ENCODE measurements around the gene ZBTB45. TPM values are rescaled to one million over a fixed set of nuclear protein-coding genes. Genes with fewer than 3 reads are reported as not detected.

Gene ZBTB45
- total RNA-seq, 1 donor, result 4.7 TPM

GRCh38 chr19:58548859-58549663, 29.5 kb upstream of the ZBTB45 start:
- no peak for TF ChIP-seq CTCF (IDR thresholded peaks at IDR 0.05; ENCODE audit: insufficient read depth, low read depth, low read length)
- DNase-seq (ENCODE audit: low read depth), result no peak
- H3K4me3 ChIP-seq (ENCODE audit: low read depth, low read length), result no peak overlapping the region

GRCh38 chr19:58547323-58548312, 28.0 kb upstream of the ZBTB45 start:
- H3K4me3 ChIP-seq (ENCODE audit: low read depth, low read length), result no peak overlapping the region
- no peak for DNase-seq (ENCODE audit: low read depth)

GRCh38 chr19:58546019-58546530, 26.5 kb upstream of the ZBTB45 start:
- no peak for TF ChIP-seq CTCF (IDR thresholded peaks at IDR 0.05; ENCODE audit: insufficient read depth, low read depth, low read length)
- DNase-seq (ENCODE audit: low read depth), result no peak
- H3K4me3 ChIP-seq (ENCODE audit: low read depth, low read length), result peak overlapping the region; percentile 82

More at GRCh38 chr19:58547323-58548312, 28.0 kb upstream of the ZBTB45 start:
- no peak for TF ChIP-seq CTCF (IDR thresholded peaks at IDR 0.05; ENCODE audit: insufficient read depth, low read depth, low read length)

GRCh38 chr19:58545286-58546018, 25.8 kb upstream of the ZBTB45 start:
- no peak for TF ChIP-seq CTCF (IDR thresholded peaks at IDR 0.05; ENCODE audit: insufficient read depth, low read depth, low read length)
- H3K4me3 ChIP-seq (ENCODE audit: low read depth, low read length), result peak overlapping the region; percentile 82
- DNase-seq (ENCODE audit: low read depth), result no peak

- H3K4me3 ChIP-seq (ENCODE audit: low read depth, low read length), result peak overlapping the region; percentile 82
- TF ChIP-seq CTCF (IDR thresholded peaks at IDR 0.05; ENCODE audit: insufficient read depth, low read depth, low read length), result no peak
- peak; percentile 51 for DNase-seq (ENCODE audit: low read depth)
Observed at GRCh38 chr19:58544591-58545285, 25.1 kb upstream of the ZBTB45 start.
